HG03457 (cell line): ENCODE measurements around the gene SMIM29.
"Not testable (repeated sequence)": the region's sequence is repeated elsewhere in the genome, so short reads cannot be mapped to it uniquely, and the experiment has no call there.

ENCODE experiments used
- ATAC-seq: cut with Tn5 transposase; IDR thresholded peaks from one replicate; pipeline ENCODE4 v1.9.1; 2021; ENCODE audit warnings: moderate number of reproducible peaks; ENCODE audit not compliant: unreplicated experiment

SMIM29 gene

DNA sequence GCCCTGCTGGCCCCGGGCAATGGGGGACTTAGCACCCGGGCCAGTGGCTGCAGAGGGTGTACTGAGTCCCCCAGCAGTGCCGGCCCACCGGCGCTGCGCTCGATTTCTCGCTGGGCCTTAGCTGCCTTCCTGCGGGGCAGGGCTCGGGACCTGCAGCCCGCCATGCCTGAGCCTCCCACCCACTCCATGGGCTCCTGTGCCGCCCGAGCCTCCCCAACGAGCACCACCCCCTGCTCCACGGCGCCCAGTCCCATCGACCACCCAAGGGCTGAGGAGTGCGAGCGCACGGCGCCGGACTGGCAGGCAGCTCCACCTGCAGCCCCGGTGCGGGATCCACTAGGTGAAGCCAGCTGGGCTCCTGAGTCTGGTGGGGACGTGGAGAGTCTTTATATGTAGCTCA, 20.3 kb upstream of the SMIM29 start:
- ATAC-seq: not testable (repeated sequence)

DNA sequence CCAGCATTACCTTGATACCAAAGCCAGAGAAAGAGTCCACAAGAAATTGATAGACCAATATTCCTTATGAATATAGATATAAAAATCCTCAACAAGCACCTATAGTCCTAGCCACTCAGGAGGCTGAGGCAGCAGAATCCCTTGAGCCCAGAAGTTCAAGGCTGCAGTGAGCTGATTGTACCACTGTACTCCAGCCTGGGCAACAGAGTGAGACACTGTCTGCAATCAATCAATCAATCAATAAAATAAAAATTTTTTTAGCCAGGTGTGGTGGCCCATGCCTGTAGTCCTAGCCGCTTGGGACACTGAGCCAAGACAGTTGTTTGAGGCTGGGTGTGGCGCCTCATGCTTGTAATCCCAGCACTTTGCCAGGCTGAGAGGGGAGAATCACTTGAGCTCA, 18.9 kb upstream of the SMIM29 start:
- ATAC-seq: no peak

DNA sequence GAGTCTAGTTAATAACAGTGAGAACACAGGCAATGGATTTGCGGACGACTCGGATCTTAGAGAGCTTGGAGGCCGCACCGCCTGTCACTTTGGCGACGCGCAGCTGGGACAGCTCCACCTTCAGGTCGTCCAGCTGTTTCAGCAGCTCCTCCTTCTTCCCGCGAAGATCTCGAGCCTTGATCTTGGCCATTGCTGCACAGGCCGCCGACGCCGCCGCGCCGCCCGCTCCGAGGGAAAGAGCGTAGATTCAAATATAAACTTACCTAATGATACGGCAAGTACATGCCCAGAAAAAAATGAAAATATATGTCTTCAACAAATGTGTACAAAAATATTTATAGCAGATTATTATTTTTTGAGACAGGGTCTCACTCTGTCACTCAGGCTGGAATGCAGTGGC, 14.7 kb upstream of the SMIM29 start:
- not testable (repeated sequence) for ATAC-seq

DNA sequence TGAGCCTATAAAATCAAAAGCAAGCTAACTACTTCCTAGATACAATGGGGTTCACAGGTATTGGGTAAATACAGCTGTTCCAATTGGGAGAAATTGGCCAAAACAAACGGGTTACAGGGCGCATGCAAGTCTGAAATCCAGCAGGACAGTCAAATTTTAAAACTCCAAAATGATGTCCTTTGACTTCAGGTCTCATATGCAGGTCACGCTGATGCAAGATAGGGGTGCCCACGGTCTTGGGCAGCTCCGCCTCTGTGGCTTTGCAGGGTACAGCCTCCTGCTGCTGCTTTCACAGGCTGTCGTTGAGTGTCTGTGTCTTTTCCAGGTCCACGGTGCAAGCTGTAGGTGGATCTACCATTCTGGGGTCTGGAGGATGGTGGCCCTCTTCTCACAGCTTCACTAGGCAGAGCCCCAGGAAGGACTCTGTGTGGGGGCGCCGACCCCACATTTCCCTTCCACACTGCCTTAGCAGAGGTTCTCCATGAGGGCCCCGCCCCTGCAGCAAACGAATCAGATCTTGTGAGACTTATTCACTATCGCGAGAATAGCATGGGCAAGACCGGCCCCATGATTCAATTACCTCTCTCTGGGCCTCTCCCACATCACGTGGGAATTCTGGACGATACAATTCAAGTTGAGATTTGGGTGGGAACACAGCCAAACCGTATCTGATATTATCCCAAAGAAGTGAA, 11.9 kb upstream of the SMIM29 start:
- ATAC-seq: no peak

DNA sequence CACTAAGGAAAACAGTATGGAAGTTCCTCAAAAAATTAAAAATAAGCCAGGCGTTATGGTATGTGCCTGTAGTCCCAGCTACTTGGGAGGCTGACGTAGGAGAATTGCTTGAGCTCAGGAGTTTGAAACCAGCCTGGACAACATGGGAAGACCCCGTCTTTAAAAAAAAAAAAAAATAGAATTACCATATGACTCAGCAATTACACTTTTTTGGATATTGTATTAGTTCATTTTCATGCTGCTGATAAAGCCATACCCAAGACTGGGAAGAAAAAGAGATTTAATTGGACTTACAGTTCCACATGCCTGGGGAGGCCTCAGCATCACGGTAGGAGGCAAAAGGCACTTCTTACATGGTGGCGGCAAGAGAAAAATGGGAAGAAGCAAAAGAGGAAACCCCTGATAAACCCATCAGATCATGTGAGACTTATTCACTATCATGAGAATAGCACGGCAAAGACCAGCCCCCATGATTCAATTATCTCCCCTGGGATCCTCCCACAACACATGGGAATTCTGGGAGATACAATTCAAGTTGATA, 10.8 kb upstream of the SMIM29 start:
- ATAC-seq: no peak

DNA sequence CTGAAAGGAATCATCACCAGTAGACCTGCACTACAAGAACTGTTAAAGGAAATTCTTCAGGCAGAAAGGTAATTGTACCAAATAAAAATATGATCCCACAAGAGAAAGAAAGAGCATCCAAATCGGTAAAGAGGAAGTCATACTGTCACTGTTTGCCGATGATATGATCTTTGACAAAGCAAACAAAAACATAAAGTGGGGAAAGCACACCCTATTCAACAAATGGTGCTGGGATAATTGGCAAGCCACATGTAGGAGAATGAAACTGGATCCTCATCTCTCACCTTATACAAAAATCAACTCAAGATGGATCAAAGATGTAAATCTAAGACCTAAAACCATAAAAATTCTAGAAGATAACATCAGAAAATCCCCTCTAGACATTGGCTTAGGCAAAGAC, 3.6 kb upstream of the SMIM29 start:
- not testable (repeated sequence) for ATAC-seq

DNA sequence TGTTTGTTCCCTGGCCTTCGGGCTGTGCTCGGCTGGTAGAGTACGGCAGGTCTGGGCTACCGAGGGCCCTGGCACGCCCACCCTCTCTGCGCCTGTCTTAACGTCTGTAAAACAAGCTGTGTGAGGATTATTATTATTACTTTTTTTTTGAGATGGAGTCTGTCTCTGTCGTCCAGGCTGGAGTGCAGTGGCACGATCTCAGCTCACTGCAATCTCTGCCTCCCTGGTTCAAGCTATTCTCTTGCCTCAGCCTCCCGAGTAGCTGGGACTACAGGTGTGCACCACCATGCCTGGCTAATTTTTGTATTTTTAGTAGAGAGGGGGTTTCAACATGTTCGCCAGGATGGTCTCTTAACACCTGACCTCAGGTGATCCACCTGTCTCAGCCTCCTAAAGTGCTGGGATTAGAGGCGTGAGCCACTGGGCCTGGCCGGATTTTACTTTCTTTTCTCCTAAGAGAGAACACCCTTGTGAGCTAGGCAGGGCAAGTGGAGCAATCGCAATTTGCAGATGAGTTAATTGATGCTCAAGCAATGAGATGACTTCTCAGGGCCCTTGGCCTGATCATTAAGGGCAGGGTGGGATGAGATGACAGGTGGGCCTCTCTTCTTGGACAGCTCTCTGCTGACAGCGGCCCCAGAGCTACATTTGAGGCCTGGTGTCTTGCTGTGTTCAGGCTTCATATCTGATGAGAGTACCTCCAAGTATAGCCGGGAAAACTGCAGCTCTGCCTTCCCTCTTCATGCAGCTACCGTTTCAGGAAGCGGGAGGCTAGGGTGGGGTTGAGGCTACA, 859 bp upstream of the SMIM29 start:
- peak; percentile 24 for ATAC-seq

DNA sequence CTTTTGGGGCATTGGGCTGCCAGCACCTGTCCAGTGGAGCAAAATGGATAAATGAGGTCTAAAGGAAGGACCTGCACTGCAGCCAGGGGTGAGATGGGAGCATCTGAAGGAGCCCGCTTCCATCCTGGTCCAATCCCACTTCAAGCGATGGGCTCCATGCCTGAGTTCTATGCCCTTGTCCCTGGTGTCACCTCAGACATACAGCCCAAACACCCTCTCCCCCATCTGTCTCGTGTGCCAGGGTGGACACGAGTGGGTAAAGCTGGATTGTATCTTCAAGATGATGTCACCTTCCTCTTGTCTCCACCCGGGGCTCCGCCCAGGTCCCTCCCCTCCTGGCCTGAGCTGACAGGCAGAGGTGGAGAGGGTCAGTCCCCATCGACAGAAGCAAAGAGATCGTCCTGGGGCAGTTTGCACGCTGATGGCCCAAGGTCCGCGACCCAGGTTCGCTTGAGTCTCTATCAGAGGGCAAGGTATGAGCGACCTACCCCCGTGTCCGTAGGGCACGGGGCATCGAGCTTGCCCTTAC, 544 bp downstream of the SMIM29 start:
- peak; percentile 5 for ATAC-seq

DNA sequence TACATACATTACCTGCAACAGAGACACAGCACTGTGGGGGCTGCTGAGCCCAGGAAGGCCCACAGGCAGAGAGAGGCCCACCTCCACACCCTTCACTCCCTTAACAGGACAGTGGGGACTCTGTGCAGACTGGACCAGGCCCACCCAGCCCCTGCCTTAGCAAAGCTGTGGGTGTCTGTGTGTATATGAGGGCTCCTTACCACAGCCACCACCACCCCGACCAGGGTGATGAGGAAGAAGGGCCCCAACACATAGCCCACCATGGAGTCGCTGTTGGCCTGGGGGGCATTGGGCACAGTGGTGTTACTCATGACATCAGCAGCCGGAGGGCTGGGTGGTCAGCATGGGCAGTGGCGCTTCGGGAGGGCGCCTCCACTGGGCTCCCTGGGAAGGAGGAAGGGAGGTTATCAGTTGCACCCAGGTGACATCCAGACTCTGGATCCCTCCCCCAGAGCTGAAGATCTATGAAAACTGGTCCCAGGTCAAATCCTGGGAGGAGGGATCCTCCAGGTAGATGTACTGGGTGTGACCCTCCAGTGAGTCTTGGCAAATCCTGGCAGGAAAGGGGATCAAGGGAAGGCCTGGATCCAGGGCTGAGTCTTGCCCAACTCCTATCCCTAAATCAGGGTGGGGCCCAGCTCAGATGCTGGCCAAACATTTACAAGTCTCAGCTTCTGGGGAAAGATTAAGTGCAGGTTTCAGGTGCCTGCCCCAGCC, 1.2 kb downstream of the SMIM29 start:
- ATAC-seq: no peak

DNA sequence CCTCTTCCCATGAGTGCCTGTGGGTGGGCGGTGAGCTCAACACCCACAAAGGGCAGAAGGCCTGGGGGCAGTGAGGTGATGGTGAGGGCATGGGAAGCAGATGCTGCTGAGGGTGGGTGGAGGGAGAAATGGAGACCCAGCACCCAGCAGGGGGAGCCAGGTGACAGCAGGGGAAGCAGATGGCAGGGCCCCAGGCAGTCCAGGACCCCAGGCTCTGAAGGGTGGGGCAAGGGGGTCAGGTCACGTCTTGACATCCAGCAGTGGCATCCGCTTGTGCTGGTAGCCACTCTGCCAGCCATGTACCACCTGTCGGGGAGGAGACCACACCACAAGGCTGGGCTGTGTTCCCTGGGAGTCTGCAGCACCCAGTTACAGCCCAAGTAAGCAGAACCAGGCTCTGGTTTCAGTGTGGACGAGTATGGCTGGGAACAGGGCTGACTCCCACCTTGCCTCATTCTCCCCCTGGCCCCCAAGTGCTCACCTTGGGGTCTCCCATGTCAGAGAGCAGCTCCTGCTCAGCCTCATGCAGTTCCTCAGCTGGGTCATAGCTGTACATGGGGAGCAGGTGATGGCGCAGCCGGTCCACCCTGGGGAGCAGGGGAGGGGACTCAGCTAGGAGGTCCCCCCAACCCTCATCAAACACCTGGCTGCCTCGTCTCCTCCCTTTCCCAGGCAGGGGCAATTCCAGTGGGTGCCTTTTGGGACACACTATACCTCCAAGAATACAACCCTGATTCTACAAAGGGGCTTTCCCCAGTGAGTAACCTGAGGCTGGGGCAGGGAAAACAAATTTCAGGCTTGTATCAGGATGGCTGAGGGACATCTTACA, 2.0 kb downstream of the SMIM29 start:
- ATAC-seq: no peak

DNA sequence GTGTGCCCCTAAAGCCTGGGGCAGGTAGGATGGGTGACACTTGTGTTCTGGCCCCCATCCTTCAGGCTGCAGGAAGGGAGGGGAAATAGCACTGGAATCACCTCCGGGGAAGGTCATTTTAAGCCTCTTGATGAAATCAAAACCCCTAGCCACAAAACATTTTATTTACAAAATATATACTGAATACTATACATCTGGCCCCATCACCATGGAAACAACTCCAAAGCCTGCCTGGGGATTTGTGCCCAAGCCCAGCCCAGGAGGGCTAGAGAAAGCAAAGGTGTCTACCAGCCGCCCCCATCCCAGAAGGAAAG, 2.6 kb downstream of the SMIM29 start:
- no peak for ATAC-seq

DNA sequence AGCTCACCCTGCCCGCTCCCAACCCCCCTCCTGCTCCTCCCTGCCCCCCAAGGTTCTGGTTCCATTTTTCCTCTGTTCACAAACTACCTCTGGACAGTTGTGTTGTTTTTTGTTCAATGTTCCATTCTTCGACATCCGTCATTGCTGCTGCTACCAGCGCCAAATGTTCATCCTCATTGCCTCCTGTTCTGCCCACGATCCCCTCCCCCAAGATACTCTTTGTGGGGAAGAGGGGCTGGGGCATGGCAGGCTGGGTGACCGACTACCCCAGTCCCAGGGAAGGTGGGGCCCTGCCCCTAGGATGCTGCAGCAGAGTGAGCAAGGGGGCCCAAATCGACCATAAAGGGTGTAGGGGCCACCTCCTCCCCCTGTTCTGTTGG, 3.1 kb downstream of the SMIM29 start:
- not testable (repeated sequence) for ATAC-seq

DNA sequence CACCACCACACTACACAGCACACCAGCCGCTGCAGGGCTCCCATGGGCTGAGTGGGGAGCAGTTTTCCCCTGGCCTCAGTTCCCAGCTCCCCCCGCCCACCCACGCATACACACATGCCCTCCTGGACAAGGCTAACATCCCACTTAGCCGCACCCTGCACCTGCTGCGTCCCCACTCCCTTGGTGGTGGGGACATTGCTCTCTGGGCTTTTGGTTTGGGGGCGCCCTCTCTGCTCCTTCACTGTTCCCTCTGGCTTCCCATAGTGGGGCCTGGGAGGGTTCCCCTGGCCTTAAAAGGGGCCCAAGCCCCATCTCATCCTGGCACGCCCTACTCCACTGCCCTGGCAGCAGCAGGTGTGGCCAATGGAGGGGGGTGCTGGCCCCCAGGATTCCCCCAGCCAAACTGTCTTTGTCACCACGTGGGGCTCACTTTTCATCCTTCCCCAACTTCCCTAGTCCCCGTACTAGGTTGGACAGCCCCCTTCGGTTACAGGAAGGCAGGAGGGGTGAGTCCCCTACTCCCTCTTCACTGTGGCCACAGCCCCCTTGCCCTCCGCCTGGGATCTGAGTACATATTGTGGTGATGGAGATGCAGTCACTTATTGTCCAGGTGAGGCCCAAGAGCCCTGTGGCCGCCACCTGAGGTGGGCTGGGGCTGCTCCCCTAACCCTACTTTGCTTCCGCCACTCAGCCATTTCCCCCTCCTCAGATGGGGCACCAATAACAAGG, 3.6 kb downstream of the SMIM29 start:
- not testable (repeated sequence) for ATAC-seq

DNA sequence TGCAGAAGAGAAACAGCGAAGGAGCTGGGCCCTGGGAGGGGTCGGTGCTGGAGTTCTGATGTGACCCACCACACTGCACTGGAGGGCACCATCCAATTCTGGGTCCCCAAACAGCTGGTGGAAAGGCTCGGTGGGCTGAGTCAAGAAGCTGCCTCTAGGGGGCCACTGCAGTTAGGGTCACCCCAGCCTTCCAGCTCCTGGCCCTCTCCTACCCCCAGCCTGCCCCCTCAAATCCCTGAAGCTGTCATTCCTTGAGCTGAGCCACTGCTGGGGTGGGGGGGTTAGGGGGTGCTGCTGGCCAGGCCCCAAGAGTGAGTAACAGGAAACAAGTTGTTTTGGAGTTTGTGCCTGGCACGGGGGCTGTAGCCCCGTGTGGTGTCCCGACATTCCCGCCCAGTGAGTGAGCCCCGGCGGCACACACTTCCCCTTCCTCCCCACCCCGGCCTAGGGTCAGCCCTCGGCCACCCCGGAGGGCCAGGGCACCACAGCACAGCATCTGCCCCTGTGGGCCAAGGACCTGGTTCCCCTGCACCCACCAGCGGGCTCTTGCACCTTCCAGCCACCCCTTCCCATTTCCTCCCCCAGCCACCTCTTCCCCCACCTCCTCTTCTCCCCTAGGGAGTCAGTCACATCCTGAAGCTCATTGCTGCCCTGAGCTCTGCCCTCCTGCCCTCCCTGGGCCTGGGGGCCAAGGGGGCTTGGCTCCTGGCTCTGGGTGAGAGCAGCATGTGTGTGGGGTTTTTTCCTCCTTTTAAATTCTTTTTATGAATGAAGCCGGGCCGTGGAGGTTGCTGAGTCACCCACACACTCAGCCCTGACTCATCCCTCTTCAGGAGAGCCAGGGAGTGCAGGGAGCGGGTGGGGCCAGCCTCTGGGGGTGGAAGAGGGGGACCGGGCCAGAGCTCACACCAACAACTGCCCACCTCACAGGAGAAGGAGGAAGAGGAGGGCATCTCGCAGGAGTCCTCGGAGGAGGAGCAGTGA, 4.6 kb downstream of the SMIM29 start:
- no peak for ATAC-seq

DNA sequence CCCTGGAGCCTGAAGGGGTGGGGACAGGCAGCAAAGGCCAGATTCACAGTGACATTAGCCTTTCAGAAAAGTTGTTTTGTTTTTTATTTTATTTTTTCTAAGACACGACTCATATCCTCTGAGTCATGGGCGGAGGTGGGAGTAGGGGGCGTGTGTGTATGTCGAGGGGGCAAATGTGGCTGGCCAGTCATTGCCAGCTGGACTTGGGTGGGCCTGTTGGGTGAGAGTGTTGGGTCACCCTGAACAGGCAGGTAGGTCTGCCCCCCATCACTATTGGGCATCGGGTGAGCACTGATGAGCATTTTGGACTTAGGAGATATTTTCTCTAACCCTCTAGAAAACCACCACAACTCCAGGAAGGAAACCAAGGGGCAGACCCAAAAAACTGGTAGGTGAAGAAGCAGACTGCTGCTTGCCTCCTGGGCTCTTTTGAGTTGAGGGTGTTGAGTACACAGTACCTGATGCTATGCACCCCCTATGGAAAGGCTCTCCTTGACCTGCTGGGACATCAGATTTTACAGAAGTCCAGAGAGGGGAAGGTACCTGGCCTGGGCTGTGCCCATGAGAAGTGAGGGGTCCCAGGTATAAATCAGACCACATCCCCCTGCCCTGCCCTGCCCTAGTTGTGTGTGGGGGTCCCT, 5.6 kb downstream of the SMIM29 start:
- no peak for ATAC-seq

DNA sequence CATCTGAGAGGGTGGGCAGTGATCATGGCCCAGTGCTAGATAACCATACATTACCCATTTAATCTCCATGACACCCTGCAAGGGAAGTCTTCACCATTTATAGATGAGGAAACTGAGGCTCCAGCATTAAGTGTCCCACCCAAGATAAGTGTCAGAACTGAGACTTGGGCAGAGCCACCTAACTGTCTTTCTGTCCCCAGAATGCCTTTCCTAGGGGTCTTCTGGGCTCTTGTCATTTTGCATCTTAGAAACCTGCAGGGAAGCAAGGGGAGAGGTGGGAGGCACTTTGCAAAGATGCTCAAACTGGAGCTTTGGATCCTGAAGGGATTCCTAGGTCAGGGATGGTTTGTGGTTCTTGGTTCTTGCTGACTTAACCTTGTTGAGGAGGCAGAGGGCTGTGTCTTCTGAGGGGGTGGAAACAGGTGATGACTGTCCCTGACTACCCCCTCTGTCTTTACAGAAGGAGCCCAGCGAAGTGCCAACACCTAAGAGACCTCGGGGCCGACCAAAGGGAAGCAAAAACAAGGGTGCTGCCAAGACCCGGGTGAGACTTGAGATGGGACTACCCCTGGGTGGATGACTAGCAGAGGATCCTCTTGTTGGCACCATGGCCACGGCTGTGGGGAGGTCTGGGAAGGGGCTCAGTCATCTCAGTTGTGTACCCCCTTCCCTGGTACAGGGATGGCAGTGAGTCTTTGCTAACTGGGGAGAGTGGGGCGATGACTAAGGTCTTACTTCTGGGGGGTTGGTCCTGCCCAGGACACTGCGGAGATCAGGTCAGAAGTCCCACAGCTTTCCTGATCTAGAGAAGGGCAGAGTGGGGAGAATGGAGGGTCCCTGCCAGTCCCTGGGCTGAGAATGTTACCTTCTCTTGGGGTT, 6.3 kb downstream of the SMIM29 start:
- no peak for ATAC-seq
